22Rv1 (cell line): ENCODE results near the gene ITFG1.

Source experiments
- CTCF ChIP-seq: fragments of 450-650 bp; IDR thresholded peaks from 2 replicates; pipeline ENCODE4 v1.5.1; 2017; ENCODE audit warnings: mild to moderate bottlenecking
- ZFX ChIP-seq: fragments of 450-650 bp; IDR thresholded peaks from 2 replicates; pipeline ENCODE4 v1.6.1; 2017; ENCODE audit warnings: antibody characterized with exemption, borderline replicate concordance

- TF ChIP-seq CTCF = no peak
- no peak for TF ChIP-seq ZFX
These were observed 97.1 kb downstream of the ITFG1 start for GRCh38 chr16:47363761-47364160.
